Dermis lymphatic vessel endothelial cell (primary cell): Measurements from ENCODE around the gene MACROD2. TPM values are rescaled to one million over a fixed set of nuclear protein-coding genes. Genes with fewer than 3 reads are reported as not detected.

Experiments used
- total RNA-seq: library from RNA; depleted of rRNA; stranded (reverse); fragments of >200 nt; gene quantifications from 2 replicates; pipeline ENCODE4 v1.2.1, GENCODE V29; 2014

MACROD2 gene
- total RNA-seq = 0.76 and 0.95 TPM in 2 replicates

GRCh38 chr20:13995086-13995665, at the start of gene MACROD2:
Gene MACROD2, plus strand, starts transcription at chr20:13995516.

GRCh38 chr20:13990465-13990864, 4.9 kb upstream of the MACROD2 start, which contains the start of gene SEL1L2:
Gene SEL1L2, minus strand, starts transcription at chr20:13990614. Its CDS starts 80 bp downstream, at chr20:13990534.

GRCh38 chr20:14337400-14338171, 342.3 kb downstream of the MACROD2 start, which contains the start of gene FLRT3:
Gene FLRT3, minus strand, starts transcription at chr20:14337612. Its CDS starts 10,106 bp downstream, at chr20:14327506.

Other genes starting within 250 kb of the MACROD2 start
- 5.9 and 11.1 TPM in 2 replicates for gene ESF1, start 210.6 kb upstream of the MACROD2 start, total RNA-seq
- 11.7 and 12.6 TPM in 2 replicates for gene NDUFAF5, start 210.5 kb upstream of the MACROD2 start, total RNA-seq
- not detected in 2 replicates for gene SEL1L2, start 4.9 kb upstream of the MACROD2 start, total RNA-seq